ENCODE measurements around the gene IQCK. TPM values are rescaled to one million over a fixed set of nuclear protein-coding genes. Genes with fewer than 3 reads are reported as not detected.

The IQCK gene
- total RNA-seq, 1 donor, result 13.4 TPM

GRCh38 chr16:19815418-19815817 is 97.3 kb downstream of the IQCK start:
- H3K4me3 ChIP-seq (ENCODE audit: low read depth, low read length), result no peak overlapping the region
- no peak for DNase-seq (ENCODE audit: low read depth)

GRCh38 chr16:19817122-19817521 is 99.1 kb downstream of the IQCK start:
- no peak overlapping the region for H3K4me3 ChIP-seq (ENCODE audit: low read depth, low read length)
- peak; percentile 29 for DNase-seq (ENCODE audit: low read depth)
- no peak for TF ChIP-seq CTCF (IDR thresholded peaks at IDR 0.05; ENCODE audit: insufficient read depth, low read depth, low read length)

More at GRCh38 chr16:19815418-19815817, 97.3 kb downstream of the IQCK start:
- TF ChIP-seq CTCF (IDR thresholded peaks at IDR 0.05; ENCODE audit: insufficient read depth, low read depth, low read length), result no peak

GRCh38 chr16:19817875-19818274 is 99.8 kb downstream of the IQCK start:
- H3K4me3 ChIP-seq (ENCODE audit: low read depth, low read length), result no peak overlapping the region
- DNase-seq (ENCODE audit: low read depth), result peak; percentile 94
- TF ChIP-seq CTCF (IDR thresholded peaks at IDR 0.05; ENCODE audit: insufficient read depth, low read depth, low read length), result no peak

- TF ChIP-seq CTCF (IDR thresholded peaks at IDR 0.05; ENCODE audit: insufficient read depth, low read depth, low read length), result no peak
- no peak overlapping the region for H3K4me3 ChIP-seq (ENCODE audit: low read depth, low read length)
- DNase-seq (ENCODE audit: low read depth), result peak; percentile 92
These were observed 104.5 kb downstream of the IQCK start for GRCh38 chr16:19822533-19822932.

GRCh38 chr16:19823322-19823721 is 105.3 kb downstream of the IQCK start:
- no peak for DNase-seq (ENCODE audit: low read depth)
- TF ChIP-seq CTCF (IDR thresholded peaks at IDR 0.05; ENCODE audit: insufficient read depth, low read depth, low read length), result no peak
- no peak overlapping the region for H3K4me3 ChIP-seq (ENCODE audit: low read depth, low read length)

GRCh38 chr16:19824216-19824615 is 106.1 kb downstream of the IQCK start:
- DNase-seq (ENCODE audit: low read depth), result no peak
- TF ChIP-seq CTCF (IDR thresholded peaks at IDR 0.05; ENCODE audit: insufficient read depth, low read depth, low read length), result no peak
- no peak overlapping the region for H3K4me3 ChIP-seq (ENCODE audit: low read depth, low read length)

Measured in fibroblast of villous mesenchyme (primary cell).